Measurements from ENCODE around the gene MGMT. TPM values are rescaled to one million over a fixed set of nuclear protein-coding genes. Genes with fewer than 3 reads are reported as not detected.

MGMT gene
- total RNA-seq, 4 donors from 2014 or later = 18.4 to 30.3 (median 27.9) TPM

- Histone ChIP-seq H3K27me3 (no peaks in the 10 kb centered on the region), H3K9me3 (no peaks in the 10 kb centered on the region), H3K36me3 (peaks cover 0 to 30% (median 5%) of the 10 kb centered on the region in 4 donors), H3K27ac (replicated peaks in 1 of 4) (no peak overlapping the region), H3K4me1 (peaks cover 0 to 15% (median 9%) of the 10 kb centered on the region in 4 donors), H3K4me3 (no peak overlapping the region)
- TF ChIP-seq CTCF (IDR thresholded peaks at IDR 0.05) (no peak), EP300 (IDR thresholded peaks at IDR 0.05) (no peak), POLR2A (IDR thresholded peaks at IDR 0.05; ENCODE audit: low read depth) (no peak), POLR2AphosphoS5 (IDR thresholded peaks at IDR 0.05) (no peak)
- WGBS = 91% methylated on average over 16 of the region's 21 CpGs
- intact Hi-C loops (cut with DNase I) = no loop called here
- DNase-seq (ENCODE audit: extremely low spot score) = peak; percentile 37
Observed at GRCh38 chr10:129759214-129760002, 292.4 kb downstream of the MGMT start.

- intact Hi-C loops (cut with DNase I) = no loop called here
- TF ChIP-seq POLR2A (IDR thresholded peaks at IDR 0.05; ENCODE audit: low read depth) = no peak
- Histone ChIP-seq H3K36me3 (peaks cover 0 to 30% (median 5%) of the 10 kb centered on the region in 4 donors), H3K27ac (replicated peaks in 1 of 4) (no peak overlapping the region), H3K4me1 (peaks cover 0 to 15% (median 9%) of the 10 kb centered on the region in 4 donors), H3K27me3 (no peaks in the 10 kb centered on the region), H3K4me3 (no peak overlapping the region), H3K9me3 (no peaks in the 10 kb centered on the region)
- 89% methylated on average over 8 of the region's 11 CpGs for WGBS
- peak; percentile 45 for DNase-seq (ENCODE audit: extremely low spot score)
Observed at GRCh38 chr10:129760003-129760315, 292.9 kb downstream of the MGMT start.

GRCh38 chr10:129760416-129760815, 293.4 kb downstream of the MGMT start:
- Histone ChIP-seq H3K9me3 (no peaks in the 10 kb centered on the region), H3K27me3 (no peaks in the 10 kb centered on the region), H3K36me3 (peaks cover 0 to 30% (median 5%) of the 10 kb centered on the region in 4 donors), H3K4me3 (no peak overlapping the region), H3K27ac (replicated peaks in 1 of 4) (no peak overlapping the region), H3K4me1 (peaks cover 0 to 15% (median 9%) of the 10 kb centered on the region in 4 donors)
- TF ChIP-seq CTCF (IDR thresholded peaks at IDR 0.05) (no peak), POLR2A (IDR thresholded peaks at IDR 0.05; ENCODE audit: low read depth) (no peak), POLR2AphosphoS5 (IDR thresholded peaks at IDR 0.05) (no peak), EP300 (IDR thresholded peaks at IDR 0.05) (no peak)
- DNase-seq (ENCODE audit: extremely low spot score) = no peak
- 94% methylated on average over 7 of the region's 7 CpGs for WGBS
- intact Hi-C loops (cut with DNase I) = no loop called here

GRCh38 chr10:129761197-129761972, 294.3 kb downstream of the MGMT start:
- Histone ChIP-seq H3K27ac (replicated peaks in 1 of 4) (no peak overlapping the region), H3K36me3 (peaks cover 0 to 30% (median 5%) of the 10 kb centered on the region in 4 donors), H3K4me1 (peaks cover 0 to 15% (median 9%) of the 10 kb centered on the region in 4 donors), H3K4me3 (no peak overlapping the region), H3K9me3 (no peaks in the 10 kb centered on the region), H3K27me3 (no peaks in the 10 kb centered on the region)
- WGBS = 93% methylated on average over 9 of the region's 24 CpGs
- no peak for TF ChIP-seq EP300 (IDR thresholded peaks at IDR 0.05)
- no peak for TF ChIP-seq CTCF (IDR thresholded peaks at IDR 0.05)
- TF ChIP-seq POLR2AphosphoS5 (IDR thresholded peaks at IDR 0.05) = no peak
- TF ChIP-seq POLR2A (IDR thresholded peaks at IDR 0.05; ENCODE audit: low read depth) = no peak
- peak; percentile 90 for DNase-seq (ENCODE audit: extremely low spot score)
- intact Hi-C loops (cut with DNase I) = no loop called here
